Left ventricle myocardium inferior (tissue), 1 donor: ENCODE results near the gene PLS1. TPM values are rescaled to one million over a fixed set of nuclear protein-coding genes. Genes with fewer than 3 reads are reported as not detected.

Experiments used
- DNase-seq: peaks from one replicate; pipeline ENCODE4 v3.0.0-alpha.2; 2020
- H3K27ac ChIP-seq: fragments of 200-600 bp; replicated peaks from 2 replicates; pipeline ENCODE4 v1.8.0; 2021
- H3K27me3 ChIP-seq: fragments of 200-600 bp; 2 replicates; pipeline ENCODE4 v1.8.0; 2021; ENCODE audit warnings: low read depth
- H3K36me3 ChIP-seq: fragments of 200-600 bp; 2 replicates; pipeline ENCODE4 v1.8.0; 2021
- H3K4me1 ChIP-seq: fragments of 200-600 bp; 2 replicates; pipeline ENCODE4 v1.8.0; 2021
- H3K4me3 ChIP-seq: fragments of 200-600 bp; 2 replicates; pipeline ENCODE4 v1.8.0; 2021; ENCODE audit warnings: mild to moderate bottlenecking, moderate library complexity
- H3K9me3 ChIP-seq: fragments of 200-600 bp; replicated peaks from 2 replicates; pipeline ENCODE4 v1.8.0; 2021
- CTCF ChIP-seq: fragments of 200-600 bp; IDR thresholded peaks from 2 replicates; pipeline ENCODE4 v1.8.0; 2021; ENCODE audit warnings: antibody characterized with exemption, mild to moderate bottlenecking, borderline replicate concordance
- intact Hi-C: fragments of 100-400 bp; cut with micrococcal nuclease; formaldehyde crosslinking; loops from one replicate; pipeline ENCODE4 v1.11.0; 2022
- total RNA-seq: library from RNA; stranded (reverse); fragmentation: NEBNext Ultra II Directional; extraction: Animal tissue kit (Norgen Biotek cat#: 25700); gene quantifications from one replicate; pipeline ENCODE4 v1.2.1, GENCODE V29; 2021
- donor health status: DM: no; HTN: yes; CAD: no; lungs with severe emphysema.

The PLS1 gene
- total RNA-seq, 1 donor from 2014 or later, result 2.6 TPM

- no peak for TF ChIP-seq CTCF
- Histone ChIP-seq H3K27me3 (no peaks in the 10 kb centered on the region), H3K9me3 (no peaks in the 10 kb centered on the region), H3K4me1 (no peaks in the 10 kb centered on the region), H3K4me3 (no peak overlapping the region), H3K36me3 (no peaks in the 10 kb centered on the region), H3K27ac (no peak overlapping the region)
- intact Hi-C loops, result no loop called here
- no peak for DNase-seq
These were observed 95.3 kb downstream of the PLS1 start for GRCh38 chr3:142691527-142691926.

GRCh38 chr3:142693136-142693853 lies 97.1 kb downstream of the PLS1 start:
- intact Hi-C loops, result no loop called here
- Histone ChIP-seq H3K27me3 (no peaks in the 10 kb centered on the region), H3K9me3 (no peaks in the 10 kb centered on the region), H3K27ac (no peak overlapping the region), H3K36me3 (no peaks in the 10 kb centered on the region), H3K4me3 (no peak overlapping the region), H3K4me1 (no peaks in the 10 kb centered on the region)
- no peak for TF ChIP-seq CTCF
- DNase-seq, result no peak

GRCh38 chr3:142694225-142694624 lies 98.0 kb downstream of the PLS1 start:
- TF ChIP-seq CTCF, result no peak
- H3K9me3 ChIP-seq, result no peaks in the 10 kb centered on the region
- no peak overlapping the region for H3K27ac ChIP-seq
- intact Hi-C loops, result no loop called here
- no peak overlapping the region for H3K4me3 ChIP-seq
- no peaks in the 10 kb centered on the region for H3K36me3 ChIP-seq
- H3K4me1 ChIP-seq, result no peaks in the 10 kb centered on the region
- H3K27me3 ChIP-seq, result no peaks in the 10 kb centered on the region
- no peak for DNase-seq

GRCh38 chr3:142705198-142705597 lies 109.0 kb downstream of the PLS1 start:
- H3K27me3 ChIP-seq, result no peaks in the 10 kb centered on the region
- DNase-seq, result no peak
- no peak overlapping the region for H3K27ac ChIP-seq
- H3K36me3 ChIP-seq, result no peaks in the 10 kb centered on the region
- no peak overlapping the region for H3K4me3 ChIP-seq
- no peak for TF ChIP-seq CTCF
- H3K9me3 ChIP-seq, result no peaks in the 10 kb centered on the region
- intact Hi-C loops, result no loop called here
- H3K4me1 ChIP-seq, result no peaks in the 10 kb centered on the region

GRCh38 chr3:142706321-142707127 lies 110.3 kb downstream of the PLS1 start:
- TF ChIP-seq CTCF, result no peak
- H3K27ac ChIP-seq, result no peak overlapping the region
- no peaks in the 10 kb centered on the region for H3K27me3 ChIP-seq
- H3K4me1 ChIP-seq, result no peaks in the 10 kb centered on the region
- intact Hi-C loops, result no loop called here
- no peak for DNase-seq
- H3K9me3 ChIP-seq, result no peaks in the 10 kb centered on the region
- no peaks in the 10 kb centered on the region for H3K36me3 ChIP-seq
- H3K4me3 ChIP-seq, result no peak overlapping the region
